Stimulated activated CD4-positive, alpha-beta T cell treated with anti-CD3 and anti-CD28 coated beads, Interleukin-12 subunit alpha, Interleukin-12 subunit beta, amount 100 ng/mL, for 48 hours (primary cell): ENCODE results near the gene TSKU.

Source experiments
- DNase-seq, 3 donors: peaks; one replicate each; pipeline ENCODE4 v3.0.0-alpha.2; 2020; ENCODE audit warnings: low read depth in 2 of 3, low spot score in 1 of 3

TSKU gene

GRCh38 chr11:76844511-76844910 lies 61.4 kb downstream of the TSKU start:
- DNase-seq: no peak

GRCh38 chr11:76845069-76845468 lies 61.9 kb downstream of the TSKU start:
- no peak for DNase-seq

- DNase-seq: no peak
These were observed 63.3 kb downstream of the TSKU start for GRCh38 chr11:76846441-76846840.
